ENCODE data around the gene HOXA1. TPM values are rescaled to one million over a fixed set of nuclear protein-coding genes. Genes with fewer than 3 reads are reported as not detected.

Gene HOXA1
- total RNA-seq, result 1 to 10 TPM in 1 of 4 donors, under 1 TPM in 3; 0.33 to 1.5 (median 0.60) TPM

DNA sequence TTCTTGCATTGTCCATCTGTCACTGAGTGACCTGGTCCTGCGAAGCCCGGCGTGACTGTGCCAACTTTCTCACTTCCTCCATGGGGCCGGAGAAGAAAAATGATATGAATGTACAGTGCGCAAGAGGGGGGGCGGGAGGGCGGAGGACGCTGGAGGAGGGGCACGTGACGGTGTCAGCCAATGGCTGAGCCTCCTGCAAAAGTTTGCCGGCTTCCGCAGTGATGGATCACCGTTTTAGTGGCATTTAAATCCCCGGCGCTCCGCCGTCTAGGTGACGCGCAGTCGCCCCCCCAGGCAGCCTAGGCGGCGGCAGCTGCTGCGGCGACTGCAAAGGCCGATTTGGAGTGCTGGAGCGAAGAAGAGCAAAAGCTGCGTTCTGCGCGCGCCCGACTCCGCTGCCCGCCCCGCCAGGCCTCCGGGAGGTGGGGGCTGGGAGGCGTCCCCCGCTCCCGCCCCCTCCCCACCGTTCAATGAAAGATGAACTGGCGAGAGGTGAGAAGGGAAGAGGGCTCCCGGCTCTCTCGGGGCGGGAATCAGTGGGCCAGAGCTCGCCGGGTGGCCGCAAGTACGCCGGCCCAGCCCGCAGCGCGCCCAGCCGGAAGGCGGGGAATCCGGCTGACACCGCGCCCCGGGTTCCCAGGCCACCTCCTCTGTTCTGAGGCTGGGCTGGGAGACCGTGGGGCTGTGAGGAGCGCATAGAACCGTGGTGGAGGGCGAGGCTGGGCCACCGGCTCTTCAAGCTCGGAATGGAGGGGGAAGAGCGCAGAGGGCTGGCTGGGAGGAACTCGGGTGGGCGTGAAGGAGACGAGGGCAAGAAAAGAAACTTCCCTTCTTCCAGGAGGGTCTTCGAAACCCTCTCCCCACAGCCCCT is at the start of gene HOXA1:
Gene HOXA1, minus strand, starts transcription at position 104 of the 871 bp plus-strand sequence. Its CDS starts 88 bp downstream, at position 16.
- TF ChIP-seq, protein P1, sequence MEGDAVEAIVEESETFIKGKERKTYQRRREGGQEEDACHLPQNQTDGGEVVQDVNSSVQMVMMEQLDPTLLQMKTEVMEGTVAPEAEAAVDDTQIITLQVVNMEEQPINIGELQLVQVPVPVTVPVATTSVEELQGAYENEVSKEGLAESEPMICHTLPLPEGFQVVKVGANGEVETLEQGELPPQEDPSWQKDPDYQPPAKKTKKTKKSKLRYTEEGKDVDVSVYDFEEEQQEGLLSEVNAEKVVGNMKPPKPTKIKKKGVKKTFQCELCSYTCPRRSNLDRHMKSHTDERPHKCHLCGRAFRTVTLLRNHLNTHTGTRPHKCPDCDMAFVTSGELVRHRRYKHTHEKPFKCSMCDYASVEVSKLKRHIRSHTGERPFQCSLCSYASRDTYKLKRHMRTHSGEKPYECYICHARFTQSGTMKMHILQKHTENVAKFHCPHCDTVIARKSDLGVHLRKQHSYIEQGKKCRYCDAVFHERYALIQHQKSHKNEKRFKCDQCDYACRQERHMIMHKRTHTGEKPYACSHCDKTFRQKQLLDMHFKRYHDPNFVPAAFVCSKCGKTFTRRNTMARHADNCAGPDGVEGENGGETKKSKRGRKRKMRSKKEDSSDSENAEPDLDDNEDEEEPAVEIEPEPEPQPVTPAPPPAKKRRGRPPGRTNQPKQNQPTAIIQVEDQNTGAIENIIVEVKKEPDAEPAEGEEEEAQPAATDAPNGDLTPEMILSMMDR (IDR thresholded peaks at IDR 0.05; ENCODE audit: low read depth), result no peak

DNA sequence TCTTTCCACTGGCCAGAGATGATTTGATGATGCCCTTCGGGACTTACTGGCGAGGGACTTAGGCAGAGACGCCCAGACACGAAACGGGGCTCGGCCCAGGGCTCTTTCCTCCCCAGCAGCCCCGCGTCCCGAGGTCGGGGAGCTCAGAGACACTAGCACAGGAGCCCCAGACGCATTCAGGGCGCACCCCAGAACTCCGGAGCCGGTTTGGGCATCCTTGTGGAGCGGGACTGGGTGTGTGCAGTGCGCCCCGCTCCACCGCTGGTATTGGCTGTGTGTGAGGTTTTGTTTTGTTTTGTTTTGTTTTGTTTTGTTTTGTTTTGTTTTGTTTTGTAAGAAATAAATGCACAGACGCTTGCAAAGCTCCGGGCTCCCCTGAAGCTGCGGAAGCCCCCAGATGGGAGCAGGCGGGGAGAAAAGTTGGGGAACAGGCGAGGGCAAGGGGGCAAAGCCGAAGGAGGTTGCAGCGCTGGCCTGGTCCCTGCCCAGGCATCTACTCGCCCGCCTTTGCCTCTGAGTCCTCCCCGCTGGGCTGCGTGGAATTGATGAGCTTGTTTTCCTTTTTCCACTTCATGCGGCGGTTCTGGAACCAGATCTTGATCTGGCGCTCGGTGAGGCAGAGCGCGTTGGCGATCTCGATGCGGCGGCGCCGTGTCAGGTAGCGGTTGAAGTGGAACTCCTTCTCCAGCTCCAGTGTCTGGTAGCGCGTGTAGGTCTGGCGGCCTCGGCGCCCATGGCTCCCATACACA is 49.5 kb upstream of the HOXA1 start:
- TF ChIP-seq, protein P1 (IDR thresholded peaks at IDR 0.05; ENCODE audit: low read depth), result no peak

DNA sequence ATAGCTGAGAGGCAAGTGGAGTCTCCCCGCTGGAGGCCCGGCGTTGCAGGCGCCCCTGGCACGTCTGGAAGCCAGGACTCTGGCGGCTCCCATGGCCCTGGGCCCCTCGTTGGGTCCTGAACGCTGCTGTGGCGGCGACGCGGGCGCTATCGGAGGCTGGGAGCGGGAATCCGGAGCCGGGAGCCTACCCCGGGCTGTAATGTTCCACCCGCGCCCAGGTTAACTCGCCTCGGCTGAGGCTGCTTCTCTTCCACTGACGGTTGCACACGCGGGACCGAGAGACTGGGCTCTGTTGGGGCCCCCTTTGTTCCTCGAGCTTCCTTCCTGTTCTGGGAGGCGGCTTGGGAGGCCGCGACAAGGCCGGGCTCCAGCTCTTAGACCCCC is 49.0 kb upstream of the HOXA1 start:
- TF ChIP-seq, protein P1 (IDR thresholded peaks at IDR 0.05; ENCODE audit: low read depth), result no peak

DNA sequence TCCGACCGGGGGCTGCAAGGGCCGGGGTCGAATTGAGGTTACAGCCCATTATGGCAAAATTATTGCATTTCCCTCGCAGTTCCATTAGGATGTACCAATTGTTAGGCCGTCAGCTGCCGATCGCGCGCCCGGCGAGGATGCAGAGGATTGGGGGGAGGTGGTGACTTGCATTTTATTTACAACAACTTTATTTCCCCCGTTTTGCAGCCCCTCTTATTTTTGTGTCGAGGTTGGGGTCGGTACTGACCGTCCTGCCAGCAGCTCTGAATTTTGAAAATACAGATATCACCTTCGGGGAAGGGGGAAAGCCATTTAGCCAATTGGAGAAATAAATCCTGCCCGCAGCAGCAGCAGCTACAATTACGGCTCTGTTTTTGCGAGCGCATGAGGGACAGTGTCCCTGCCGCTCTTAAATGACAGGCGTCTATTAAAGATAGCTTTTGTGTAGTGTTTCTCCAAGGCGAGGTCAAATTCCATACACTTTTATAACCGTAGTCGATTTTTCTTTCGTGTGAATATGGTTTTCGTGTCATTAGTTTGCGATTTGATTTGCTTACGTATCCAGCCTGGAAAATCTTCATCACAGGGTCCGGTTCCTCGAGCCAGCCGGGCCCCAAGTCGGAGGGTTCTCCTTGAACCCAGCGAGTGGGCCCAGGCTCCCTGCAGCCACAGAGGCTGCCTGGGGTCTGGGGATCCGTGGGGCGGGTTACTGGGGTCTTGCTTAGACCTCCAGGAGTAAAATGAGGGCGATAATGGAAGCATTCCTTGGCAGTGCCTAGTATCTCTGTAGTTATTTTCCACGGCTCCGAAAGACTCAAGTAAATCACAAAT is 48.4 kb upstream of the HOXA1 start:
- TF ChIP-seq, protein P1 (IDR thresholded peaks at IDR 0.05; ENCODE audit: low read depth), result no peak

- TF ChIP-seq, protein P1 (IDR thresholded peaks at IDR 0.05; ENCODE audit: low read depth), result no peak
Measured at GRCh38 chr7:27143023-27143949, 47.5 kb upstream of the HOXA1 start, which contains the start of gene HOXA5. Gene HOXA5 (minus strand): TSS chr7:27143681. CDS start chr7:27143607, 74 bp downstream.

DNA sequence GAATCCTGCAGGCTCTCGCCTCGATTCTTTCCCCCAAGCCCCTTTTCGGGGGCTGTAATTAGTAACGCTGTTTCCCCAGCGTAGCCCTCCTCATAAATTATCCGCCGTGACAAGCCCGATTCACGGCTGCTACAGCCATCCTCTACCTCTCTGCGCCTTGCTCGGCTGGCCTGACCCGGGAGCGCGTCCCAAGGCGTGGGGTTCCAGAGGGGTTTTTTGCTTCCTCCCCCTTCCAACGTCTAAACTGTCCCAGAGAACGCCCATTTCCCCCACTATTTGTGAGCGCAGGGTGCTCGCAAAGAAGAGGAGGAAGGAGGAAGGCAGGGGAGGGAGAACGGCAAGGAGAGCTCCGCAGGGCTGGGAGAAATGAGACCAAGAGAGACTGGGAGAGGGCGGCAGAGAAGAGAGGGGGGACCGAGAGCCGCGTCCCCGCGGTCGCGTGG is 46.8 kb upstream of the HOXA1 start:
- TF ChIP-seq, protein P1 (IDR thresholded peaks at IDR 0.05; ENCODE audit: low read depth), result no peak

All from subcutaneous adipose tissue (tissue), 4 donors.